WTC11 (cell line): Measurements from ENCODE around the gene KCTD3. TPM values are rescaled to one million over a fixed set of nuclear protein-coding genes. Genes with fewer than 3 reads are reported as not detected.
A peak's percentile ranks its signal among the peaks of the same experiment; 100 is the strongest.

Experiments
- ATAC-seq: fragments of 200-7000 bp; cut with Tn5 transposase; 2 replicates; pipeline ENCODE4 v1.10.0; 2021; ENCODE audit warnings: mild to moderate bottlenecking, moderate library complexity
- CTCF ChIA-PET: fragments of 300-600 bp; sonication (Branson Sonifier 250); formaldehyde crosslinking; loops from one replicate; lab custom pipeline; 2021; ENCODE audit warnings: antibody characterized with exemption; lab: Charles Lee
- POLR2A ChIA-PET: fragments of 350-600 bp; sonication (Branson Sonifier 250); formaldehyde crosslinking; loops from one replicate; lab custom pipeline; 2021; ENCODE audit warnings: antibody characterized with exemption; lab: Charles Lee
- DNase-seq: peaks from one replicate; pipeline ENCODE4 v3.0.0; 2021; ENCODE audit warnings: low spot score
- H3K27ac Mint-ChIP-seq: 2 replicates; pipeline ENCODE4 v1.8.0; 2021; ENCODE audit warnings: mixed read lengths
- H3K27me3 Mint-ChIP-seq: 2 replicates; pipeline ENCODE4 v1.8.0; 2021; ENCODE audit warnings: low read depth, mild to moderate bottlenecking, moderate library complexity, mixed read lengths
- H3K36me3 Mint-ChIP-seq: 2 replicates; pipeline ENCODE4 v1.8.0; 2021; ENCODE audit warnings: mixed read lengths
- H3K4me1 Mint-ChIP-seq: 2 replicates; pipeline ENCODE4 v1.8.0; 2022; ENCODE audit warnings: mixed read lengths
- H3K4me3 Mint-ChIP-seq: 2 replicates; pipeline ENCODE4 v1.8.0; 2021; ENCODE audit warnings: mild to moderate bottlenecking, moderate library complexity, mixed read lengths
- H3K9me3 Mint-ChIP-seq: 2 replicates; pipeline ENCODE4 v1.8.0; 2021; ENCODE audit warnings: mixed read lengths
- ARID4B ChIP-seq: sonication (generic); formaldehyde crosslinking; IDR thresholded peaks from 2 replicates; pipeline ENCODE4 v1.8.0; 2023; ENCODE audit warnings: missing genetic modification reagents, mild to moderate bottlenecking, borderline replicate concordance
- ATF6 ChIP-seq: sonication (generic); formaldehyde crosslinking; IDR thresholded peaks from 2 replicates; pipeline ENCODE4 v1.8.1; 2023; ENCODE audit warnings: mild to moderate bottlenecking, missing genetic modification reagents
- CREB1 ChIP-seq: sonication (generic); formaldehyde crosslinking; IDR thresholded peaks from 2 replicates; pipeline ENCODE4 v1.8.0; 2023; ENCODE audit warnings: mild to moderate bottlenecking, missing genetic modification reagents
- E2F5 ChIP-seq: sonication (generic); formaldehyde crosslinking; IDR thresholded peaks from 2 replicates; pipeline ENCODE4 v1.8.1; 2022; ENCODE audit warnings: mild to moderate bottlenecking, moderate library complexity, missing genetic modification reagents
- ETV6 ChIP-seq: sonication (generic); formaldehyde crosslinking; IDR thresholded peaks from 2 replicates; pipeline ENCODE4 v1.8.1; 2022; ENCODE audit warnings: mild to moderate bottlenecking, missing genetic modification reagents
- GABPB1 ChIP-seq: sonication (generic); formaldehyde crosslinking; IDR thresholded peaks from 2 replicates; pipeline ENCODE4 v1.8.1; 2023; ENCODE audit warnings: mild to moderate bottlenecking, missing genetic modification reagents
- GRHL2 ChIP-seq: fragments of 250-450 bp; sonication (Bioruptor Pico); IDR thresholded peaks from 2 replicates; pipeline ENCODE4 v1.8.0; 2022; ENCODE audit warnings: mild to moderate bottlenecking, moderate library complexity; ENCODE audit not compliant: insufficient replicate concordance, severe bottlenecking
- IRF2 ChIP-seq: sonication (generic); formaldehyde crosslinking; IDR thresholded peaks from 2 replicates; pipeline ENCODE4 v1.8.0; 2022; ENCODE audit warnings: low read depth, missing genetic modification reagents, borderline replicate concordance
- NFE2L1 ChIP-seq: sonication (generic); formaldehyde crosslinking; IDR thresholded peaks from 2 replicates; pipeline ENCODE4 v1.8.1; 2023; ENCODE audit warnings: missing genetic modification reagents
- NFYB ChIP-seq: sonication (generic); formaldehyde crosslinking; conservative IDR thresholded peaks from 2 replicates; pipeline ENCODE4 v1.8.0; 2022; ENCODE audit warnings: low read depth, missing genetic modification reagents
- NR1H2 ChIP-seq: sonication (generic); formaldehyde crosslinking; IDR thresholded peaks from 2 replicates; pipeline ENCODE4 v1.9.0; 2021; ENCODE audit warnings: mild to moderate bottlenecking, moderate library complexity, missing genetic modification reagents
- NR2C2 ChIP-seq: sonication (generic); formaldehyde crosslinking; IDR thresholded peaks from 2 replicates; pipeline ENCODE4 v1.8.0; 2022; ENCODE audit warnings: mild to moderate bottlenecking, missing genetic modification reagents
- RELA ChIP-seq: sonication (generic); formaldehyde crosslinking; IDR thresholded peaks from 2 replicates; pipeline ENCODE4 v1.8.1; 2022; ENCODE audit warnings: missing genetic modification reagents, mild to moderate bottlenecking, borderline replicate concordance
- SMAD3 ChIP-seq: sonication (generic); formaldehyde crosslinking; IDR thresholded peaks from 2 replicates; pipeline ENCODE4 v1.8.0; 2022; ENCODE audit warnings: missing genetic modification reagents, mild to moderate bottlenecking, borderline replicate concordance
- STAT6 ChIP-seq: sonication (generic); formaldehyde crosslinking; conservative IDR thresholded peaks from 2 replicates; pipeline ENCODE4 v1.8.1; 2023; ENCODE audit warnings: mild to moderate bottlenecking, low read depth, missing genetic modification reagents, moderate library complexity
- TCF7 ChIP-seq: sonication (generic); formaldehyde crosslinking; IDR thresholded peaks from 2 replicates; pipeline ENCODE4 v1.8.0; 2022; ENCODE audit warnings: mild to moderate bottlenecking, low read depth, missing genetic modification reagents, moderate library complexity
- TP53 ChIP-seq: sonication (generic); formaldehyde crosslinking; IDR thresholded peaks from 2 replicates; pipeline ENCODE4 v1.8.1; 2023; ENCODE audit warnings: mild to moderate bottlenecking, missing genetic modification reagents
- ZNF121 ChIP-seq: sonication (generic); formaldehyde crosslinking; IDR thresholded peaks from 2 replicates; pipeline ENCODE4 v1.8.0; 2023; ENCODE audit warnings: missing genetic modification reagents
- ZNF219 ChIP-seq: sonication (generic); formaldehyde crosslinking; IDR thresholded peaks from 2 replicates; pipeline ENCODE4 v1.8.0; 2023; ENCODE audit warnings: missing genetic modification reagents, mild to moderate bottlenecking, borderline replicate concordance
- ZNF317 ChIP-seq: sonication (generic); formaldehyde crosslinking; IDR thresholded peaks from 2 replicates; pipeline ENCODE4 v1.8.1; 2023; ENCODE audit warnings: low read depth, mild to moderate bottlenecking, moderate library complexity, missing genetic modification reagents, borderline replicate concordance
- ZNF425 ChIP-seq: fragments of 250-450 bp; sonication (Bioruptor Pico); conservative IDR thresholded peaks from 2 replicates; pipeline ENCODE4 v1.9.0; 2021; ENCODE audit warnings: mild to moderate bottlenecking
- total RNA-seq: library from RNA; stranded (reverse); gene quantifications from 3 replicates; pipeline ENCODE4 v1.2.3, GENCODE V29; 2021

The KCTD3 gene
- total RNA-seq, 1 experiment from 2014 or later: 55.6 TPM

GRCh38 chr1:215648957-215649356 lies 81.9 kb downstream of the KCTD3 start:
- Mint-ChIP-seq H3K4me1 (peaks cover 63% of the 10 kb centered on the region), H3K36me3 (no peaks in the 10 kb centered on the region), H3K27me3 (no peaks in the 10 kb centered on the region), H3K27ac (no peak overlapping the region), H3K4me3 (no peak overlapping the region), H3K9me3 (no peaks in the 10 kb centered on the region)
- ATAC-seq: no peak
- POLR2A ChIA-PET: no interaction called here
- no peak for TF ChIP-seq NFYB (CRISPR knock-in tag)
- no peak for TF ChIP-seq ATF6 (CRISPR knock-in tag)
- no peak for TF ChIP-seq CREB1
- TF ChIP-seq STAT6 (CRISPR knock-in tag): no peak
- TF ChIP-seq TP53 (CRISPR knock-in tag): no peak
- no peak for TF ChIP-seq NR1H2 (CRISPR knock-in tag)
- no peak for TF ChIP-seq GRHL2 (CRISPR knock-in tag)
- TF ChIP-seq TCF7 (CRISPR knock-in tag): no peak
- no peak for TF ChIP-seq ZNF121 (CRISPR knock-in tag)
- TF ChIP-seq ZNF317 (CRISPR knock-in tag): no peak
- TF ChIP-seq ZNF425 (CRISPR knock-in tag): no peak
- TF ChIP-seq ZNF219: no peak
- TF ChIP-seq E2F5 (CRISPR knock-in tag): no peak
- TF ChIP-seq SMAD3 (CRISPR knock-in tag): no peak
- no peak for TF ChIP-seq GABPB1 (CRISPR knock-in tag)
- no peak for TF ChIP-seq NR2C2
- TF ChIP-seq ETV6 (CRISPR knock-in tag): no peak
- TF ChIP-seq NFE2L1: no peak
- CTCF ChIA-PET: no interaction called here
- no peak for DNase-seq

- CTCF ChIA-PET: no interaction called here
- H3K27me3 Mint-ChIP-seq: no peaks in the 10 kb centered on the region
- ATAC-seq: peak; percentile 38
- TF ChIP-seq TP53 (CRISPR knock-in tag) (no peak), ARID4B (CRISPR knock-in tag) (no peak), ZNF425 (CRISPR knock-in tag) (no peak), RELA (CRISPR knock-in tag) (no peak), IRF2 (CRISPR knock-in tag) (no peak)
Measured at GRCh38 chr1:215650446-215651149, 83.5 kb downstream of the KCTD3 start.

More at GRCh38 chr1:215650446-215651149, 83.5 kb downstream of the KCTD3 start:
- POLR2A ChIA-PET: no interaction called here
- no peaks in the 10 kb centered on the region for H3K9me3 Mint-ChIP-seq
- no peaks in the 10 kb centered on the region for H3K36me3 Mint-ChIP-seq
- DNase-seq: no peak
- H3K4me1 Mint-ChIP-seq: peaks cover 63% of the 10 kb centered on the region
- H3K27ac Mint-ChIP-seq: peak overlapping the region; percentile 42
- peak overlapping the region; percentile 47 for H3K4me3 Mint-ChIP-seq
